Measurements from ENCODE around the gene USP37.

DNA sequence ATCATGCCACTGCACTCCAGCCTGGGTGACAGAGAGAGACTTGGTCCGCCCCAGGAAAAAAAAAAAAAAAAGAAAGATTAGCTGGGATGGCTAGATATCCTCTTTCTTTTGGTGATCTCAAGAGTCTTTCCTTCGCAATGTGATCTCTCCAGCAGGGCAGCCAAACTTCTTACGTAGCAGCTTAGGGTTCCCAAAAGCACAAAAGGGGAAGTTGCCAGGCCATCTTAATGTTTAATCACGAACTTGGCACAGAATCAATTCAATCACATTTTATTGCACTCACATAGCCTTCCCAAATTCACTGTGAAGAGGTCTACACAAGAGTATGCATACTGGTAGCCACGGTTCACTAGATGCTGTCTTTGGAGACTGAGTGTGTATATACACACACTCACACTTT, 96.2 kb downstream of the USP37 start:
- no peak for TF ChIP-seq POLR2A (IDR thresholded peaks at IDR 0.05)
- TF ChIP-seq, protein P1, sequence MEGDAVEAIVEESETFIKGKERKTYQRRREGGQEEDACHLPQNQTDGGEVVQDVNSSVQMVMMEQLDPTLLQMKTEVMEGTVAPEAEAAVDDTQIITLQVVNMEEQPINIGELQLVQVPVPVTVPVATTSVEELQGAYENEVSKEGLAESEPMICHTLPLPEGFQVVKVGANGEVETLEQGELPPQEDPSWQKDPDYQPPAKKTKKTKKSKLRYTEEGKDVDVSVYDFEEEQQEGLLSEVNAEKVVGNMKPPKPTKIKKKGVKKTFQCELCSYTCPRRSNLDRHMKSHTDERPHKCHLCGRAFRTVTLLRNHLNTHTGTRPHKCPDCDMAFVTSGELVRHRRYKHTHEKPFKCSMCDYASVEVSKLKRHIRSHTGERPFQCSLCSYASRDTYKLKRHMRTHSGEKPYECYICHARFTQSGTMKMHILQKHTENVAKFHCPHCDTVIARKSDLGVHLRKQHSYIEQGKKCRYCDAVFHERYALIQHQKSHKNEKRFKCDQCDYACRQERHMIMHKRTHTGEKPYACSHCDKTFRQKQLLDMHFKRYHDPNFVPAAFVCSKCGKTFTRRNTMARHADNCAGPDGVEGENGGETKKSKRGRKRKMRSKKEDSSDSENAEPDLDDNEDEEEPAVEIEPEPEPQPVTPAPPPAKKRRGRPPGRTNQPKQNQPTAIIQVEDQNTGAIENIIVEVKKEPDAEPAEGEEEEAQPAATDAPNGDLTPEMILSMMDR (IDR thresholded peaks at IDR 0.05): no peak

Measured in heart left ventricle (tissue), 13 donors.